ENCODE data around the gene LRRC10B.

LRRC10B gene

DNA sequence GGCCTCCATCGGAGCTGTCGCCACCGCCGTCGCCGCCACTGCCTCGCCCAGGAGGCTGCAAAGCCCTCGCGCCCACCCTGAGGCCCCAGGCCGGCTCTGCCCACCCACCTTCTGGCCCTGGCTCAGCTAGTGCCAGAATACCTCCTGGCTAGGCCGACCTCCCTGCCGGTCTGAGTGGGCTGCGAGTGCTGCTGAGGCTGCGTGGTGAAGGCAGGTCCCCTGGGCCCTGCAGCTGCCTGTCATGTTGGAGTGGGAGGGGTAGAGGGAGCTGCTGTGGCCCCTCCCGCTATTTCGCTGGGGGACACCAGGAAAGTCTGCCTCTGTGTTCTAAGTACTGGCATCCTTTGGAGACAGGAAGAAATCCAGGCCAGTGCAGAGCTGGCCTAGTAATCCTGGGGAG lies 34.2 kb downstream of the LRRC10B start:
- H3K18ac ChIP-seq (ENCODE audit: low read length) = peak overlapping the region; percentile 94
- peaks cover 8 to 11% of the 10 kb centered on the region in 2 donors for H3K4me1 ChIP-seq (ENCODE audit: control insufficient read depth in 2 of 2, insufficient read depth in 1 of 2, low read depth in 1 of 2, low read length in 2 of 2)
- no peak overlapping the region for H2BK120ac ChIP-seq (ENCODE audit: low read depth, low read length)
- H2BK12ac ChIP-seq (ENCODE audit: low read length) = no peak overlapping the region
- no peaks in the 10 kb centered on the region for H3K36me3 ChIP-seq (replicated peaks in 1 of 2; ENCODE audit: control insufficient read depth in 2 of 2, insufficient read depth in 2 of 2, low read length in 2 of 2)
- H3K9me3 ChIP-seq (replicated peaks in 1 of 2; ENCODE audit: control insufficient read depth in 2 of 2, insufficient read depth in 1 of 2, low read depth in 1 of 2, low read length in 2 of 2) = no peaks in the 10 kb centered on the region
- peak overlapping the region; percentile 80 for H3K9ac ChIP-seq (ENCODE audit: low read depth, low read length, poor library complexity)
- H2BK15ac ChIP-seq (ENCODE audit: low read length) = peak overlapping the region; percentile 94
- H3K23ac ChIP-seq (ENCODE audit: low read depth, low read length, poor library complexity) = no peak overlapping the region
- H3K4me3 ChIP-seq (ENCODE audit: low read length in 2 of 2) = no peak overlapping the region
- no peaks in the 10 kb centered on the region for H3K79me1 ChIP-seq (ENCODE audit: low read depth, low read length)
- DNase-seq (ENCODE audit: low spot score) = no peak
- H3K27ac ChIP-seq (replicated peaks; ENCODE audit: low read length) = no peak overlapping the region
- peak overlapping the region; percentile 58 for H3K4ac ChIP-seq (ENCODE audit: low read length)
- no peak overlapping the region for H2AFZ ChIP-seq (ENCODE audit: low read length)
- no CpG with 5 or more reads among the region's 16 CpGs for WGBS, 2 donors (ENCODE audit: extremely low coverage in 2 of 2, insufficient read length in 2 of 2, insufficient replicate concordance in 1 of 2)
- peak overlapping the region; percentile 99 for H2AK5ac ChIP-seq (ENCODE audit: low read depth, low read length)
- no peak overlapping the region for H3K4me2 ChIP-seq (ENCODE audit: insufficient read depth, low read length, poor library complexity, severe bottlenecking)
- peak overlapping the region; percentile 87 for H3K14ac ChIP-seq (ENCODE audit: low read length)
- H4K8ac ChIP-seq (ENCODE audit: low read depth, low read length) = no peak overlapping the region
- no peak overlapping the region for H4K91ac ChIP-seq (ENCODE audit: low read depth, low read length, poor library complexity)
- H3K27me3 ChIP-seq (ENCODE audit: control insufficient read depth in 3 of 3, insufficient read depth in 3 of 3, low read depth in 1 of 3, low read length in 3 of 3) = peaks cover 0 to 14% (median 0%) of the 10 kb centered on the region in 3 experiments
- H2BK5ac ChIP-seq (ENCODE audit: low read length) = peak overlapping the region; percentile 78

DNA sequence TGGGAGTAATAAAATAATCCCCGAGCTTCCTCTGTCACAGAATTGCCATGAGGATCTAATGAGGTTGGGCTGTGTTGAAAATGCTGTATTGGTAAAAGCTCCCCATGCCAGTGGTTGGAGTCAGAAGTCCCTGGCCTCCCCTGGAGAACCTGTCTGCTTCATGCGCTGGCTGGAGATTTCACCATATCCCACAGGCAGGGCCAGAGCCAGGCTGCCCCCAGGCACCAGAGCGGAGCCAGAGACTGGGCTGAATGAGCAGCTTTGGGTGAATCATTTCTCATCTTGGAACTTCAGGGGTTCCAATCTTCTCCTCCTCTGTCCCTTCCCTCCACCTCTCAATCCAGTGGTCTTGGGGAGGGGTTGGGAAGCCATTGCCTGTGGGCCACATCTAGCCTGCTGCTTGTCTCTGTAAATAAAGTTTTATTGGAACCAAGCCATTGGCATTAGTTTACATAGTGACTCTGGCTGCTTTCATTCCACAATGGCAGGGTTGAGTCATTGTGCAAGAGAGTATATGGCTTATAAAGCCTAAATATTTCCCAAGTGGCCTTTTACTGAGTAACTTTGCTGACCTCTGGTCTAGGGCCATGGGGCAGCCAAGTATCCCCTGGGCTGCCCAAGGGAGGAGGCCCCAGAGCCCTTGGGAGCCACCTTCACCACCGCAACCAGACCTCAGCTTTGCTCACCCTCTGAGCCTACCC lies 35.2 kb downstream of the LRRC10B start:
- H3K4me3 ChIP-seq (ENCODE audit: low read length in 2 of 2) = no peak overlapping the region
- no peak overlapping the region for H3K23ac ChIP-seq (ENCODE audit: low read depth, low read length, poor library complexity)
- H4K8ac ChIP-seq (ENCODE audit: low read depth, low read length) = no peak overlapping the region
- H3K36me3 ChIP-seq (replicated peaks in 1 of 2; ENCODE audit: control insufficient read depth in 2 of 2, insufficient read depth in 2 of 2, low read length in 2 of 2) = no peaks in the 10 kb centered on the region
- no peak for DNase-seq (ENCODE audit: low spot score)
- no peak overlapping the region for H3K18ac ChIP-seq (ENCODE audit: low read length)
- no peaks in the 10 kb centered on the region for H3K9me3 ChIP-seq (replicated peaks in 1 of 2; ENCODE audit: control insufficient read depth in 2 of 2, insufficient read depth in 1 of 2, low read depth in 1 of 2, low read length in 2 of 2)
- H3K27ac ChIP-seq (replicated peaks; ENCODE audit: low read length) = no peak overlapping the region
- H2AK5ac ChIP-seq (ENCODE audit: low read depth, low read length) = no peak overlapping the region
- H2AFZ ChIP-seq (ENCODE audit: low read length) = no peak overlapping the region
- peaks cover 8 to 17% of the 10 kb centered on the region in 2 donors for H3K4me1 ChIP-seq (ENCODE audit: control insufficient read depth in 2 of 2, insufficient read depth in 1 of 2, low read depth in 1 of 2, low read length in 2 of 2)
- no peak overlapping the region for H4K91ac ChIP-seq (ENCODE audit: low read depth, low read length, poor library complexity)
- no peak overlapping the region for H3K4ac ChIP-seq (ENCODE audit: low read length)
- H3K27me3 ChIP-seq (ENCODE audit: control insufficient read depth in 3 of 3, insufficient read depth in 3 of 3, low read depth in 1 of 3, low read length in 3 of 3) = peaks cover 0 to 9% (median 0%) of the 10 kb centered on the region in 3 experiments
- no peak overlapping the region for H3K14ac ChIP-seq (ENCODE audit: low read length)
- WGBS, 2 donors (ENCODE audit: extremely low coverage in 2 of 2, insufficient read length in 2 of 2, insufficient replicate concordance in 1 of 2) = no CpG with 5 or more reads among the region's 4 CpGs
- no peak overlapping the region for H2BK120ac ChIP-seq (ENCODE audit: low read depth, low read length)
- no peak overlapping the region for H3K9ac ChIP-seq (ENCODE audit: low read depth, low read length, poor library complexity)
- no peak overlapping the region for H2BK12ac ChIP-seq (ENCODE audit: low read length)
- H3K79me1 ChIP-seq (ENCODE audit: low read depth, low read length) = no peaks in the 10 kb centered on the region
- peak overlapping the region; percentile 38 for H2BK15ac ChIP-seq (ENCODE audit: low read length)
- H2BK5ac ChIP-seq (ENCODE audit: low read length) = no peak overlapping the region
- H3K4me2 ChIP-seq (ENCODE audit: insufficient read depth, low read length, poor library complexity, severe bottlenecking) = no peak overlapping the region

DNA sequence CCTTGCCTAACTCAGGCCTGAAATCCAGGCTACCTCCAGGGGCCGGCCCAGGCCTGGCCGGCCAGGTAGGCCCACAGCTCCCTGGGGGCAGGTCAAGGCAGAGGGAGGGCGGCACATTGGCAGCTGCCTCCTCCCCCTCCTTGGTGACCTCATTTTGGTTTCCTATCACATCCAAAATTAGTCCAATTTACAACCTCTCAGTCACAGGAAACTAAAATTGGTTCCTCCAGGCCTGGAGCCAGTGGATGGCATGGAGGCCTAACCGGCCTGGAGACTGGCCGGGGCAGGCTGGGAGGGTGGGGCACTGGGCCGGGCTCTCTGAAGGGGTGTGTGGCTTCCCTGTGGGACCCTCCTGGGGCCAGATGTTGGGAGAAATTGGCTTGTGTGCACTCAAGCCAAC lies 35.9 kb downstream of the LRRC10B start:
- H3K4me2 ChIP-seq (ENCODE audit: insufficient read depth, low read length, poor library complexity, severe bottlenecking) = no peak overlapping the region
- H2BK15ac ChIP-seq (ENCODE audit: low read length) = peak overlapping the region; percentile 38
- no peaks in the 10 kb centered on the region for H3K9me3 ChIP-seq (replicated peaks in 1 of 2; ENCODE audit: control insufficient read depth in 2 of 2, insufficient read depth in 1 of 2, low read depth in 1 of 2, low read length in 2 of 2)

DNA sequence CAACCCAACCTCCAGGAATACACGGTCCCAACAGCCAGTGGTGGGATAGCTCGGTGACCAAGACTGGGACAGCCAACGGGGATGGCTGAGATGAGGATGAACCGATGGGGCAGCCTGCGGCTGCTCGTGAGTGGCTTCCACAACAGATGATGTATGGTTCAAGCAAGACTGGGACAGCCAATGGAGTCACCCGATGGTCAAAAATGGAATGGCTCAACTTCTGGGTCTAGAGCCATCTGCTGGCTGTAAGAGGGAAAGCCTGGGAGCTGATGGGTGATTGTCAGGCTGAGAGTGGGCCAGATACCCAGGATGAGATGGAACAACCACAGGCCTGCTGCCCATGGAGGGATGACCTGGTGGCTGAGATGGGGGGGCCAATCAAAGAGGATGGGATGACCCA lies 36.8 kb downstream of the LRRC10B start:
- Histone ChIP-seq H3K4me2 (ENCODE audit: insufficient read depth, low read length, poor library complexity, severe bottlenecking) (no peak overlapping the region), H3K4me1 (ENCODE audit: control insufficient read depth in 2 of 2, insufficient read depth in 1 of 2, low read depth in 1 of 2, low read length in 2 of 2) (peaks cover 8 to 18% of the 10 kb centered on the region in 2 donors), H4K91ac (ENCODE audit: low read depth, low read length, poor library complexity) (no peak overlapping the region), H3K4me3 (ENCODE audit: low read length in 2 of 2) (no peak overlapping the region), H3K23ac (ENCODE audit: low read depth, low read length, poor library complexity) (no peak overlapping the region), H2AK5ac (ENCODE audit: low read depth, low read length) (peak overlapping the region; percentile 78), H3K4ac (ENCODE audit: low read length) (no peak overlapping the region), H3K14ac (ENCODE audit: low read length) (no peak overlapping the region), H3K27ac (replicated peaks; ENCODE audit: low read length) (no peak overlapping the region), H2BK5ac (ENCODE audit: low read length) (no peak overlapping the region), H3K9me3 (replicated peaks in 1 of 2; ENCODE audit: control insufficient read depth in 2 of 2, insufficient read depth in 1 of 2, low read depth in 1 of 2, low read length in 2 of 2) (no peaks in the 10 kb centered on the region), H3K27me3 (ENCODE audit: control insufficient read depth in 3 of 3, insufficient read depth in 3 of 3, low read depth in 1 of 3, low read length in 3 of 3) (peaks cover 0 to 10% (median 0%) of the 10 kb centered on the region in 3 experiments), H3K18ac (ENCODE audit: low read length) (no peak overlapping the region), H4K8ac (ENCODE audit: low read depth, low read length) (no peak overlapping the region), H2BK15ac (ENCODE audit: low read length) (peak overlapping the region; percentile 65), H2AFZ (ENCODE audit: low read length) (no peak overlapping the region), H3K36me3 (replicated peaks in 1 of 2; ENCODE audit: control insufficient read depth in 2 of 2, insufficient read depth in 2 of 2, low read length in 2 of 2) (no peaks in the 10 kb centered on the region), H2BK12ac (ENCODE audit: low read length) (peak overlapping the region; percentile 33), H3K79me1 (ENCODE audit: low read depth, low read length) (no peaks in the 10 kb centered on the region), H3K9ac (ENCODE audit: low read depth, low read length, poor library complexity) (no peak overlapping the region), H2BK120ac (ENCODE audit: low read depth, low read length) (no peak overlapping the region)
- no CpG with 5 or more reads among the region's 7 CpGs for WGBS, 2 donors (ENCODE audit: extremely low coverage in 2 of 2, insufficient read length in 2 of 2, insufficient replicate concordance in 1 of 2)
- no peak for DNase-seq (ENCODE audit: low spot score)

More for the DNA sequence above, 35.9 kb downstream of the LRRC10B start:
- peaks cover 8 to 18% of the 10 kb centered on the region in 2 donors for H3K4me1 ChIP-seq (ENCODE audit: control insufficient read depth in 2 of 2, insufficient read depth in 1 of 2, low read depth in 1 of 2, low read length in 2 of 2)
- H3K14ac ChIP-seq (ENCODE audit: low read length) = no peak overlapping the region
- no peak overlapping the region for H2BK5ac ChIP-seq (ENCODE audit: low read length)
- no peak overlapping the region for H2BK120ac ChIP-seq (ENCODE audit: low read depth, low read length)
- H3K4ac ChIP-seq (ENCODE audit: low read length) = no peak overlapping the region
- no peak overlapping the region for H2AFZ ChIP-seq (ENCODE audit: low read length)
- H4K91ac ChIP-seq (ENCODE audit: low read depth, low read length, poor library complexity) = no peak overlapping the region
- no peak overlapping the region for H3K4me3 ChIP-seq (ENCODE audit: low read length in 2 of 2)
- no peak overlapping the region for H3K23ac ChIP-seq (ENCODE audit: low read depth, low read length, poor library complexity)
- no peak overlapping the region for H4K8ac ChIP-seq (ENCODE audit: low read depth, low read length)
- no peak overlapping the region for H3K18ac ChIP-seq (ENCODE audit: low read length)
- WGBS, 2 donors (ENCODE audit: extremely low coverage in 2 of 2, insufficient read length in 2 of 2, insufficient replicate concordance in 1 of 2) = no CpG with 5 or more reads among the region's 6 CpGs
- peaks cover 0 to 7% (median 0%) of the 10 kb centered on the region in 3 experiments for H3K27me3 ChIP-seq (ENCODE audit: control insufficient read depth in 3 of 3, insufficient read depth in 3 of 3, low read depth in 1 of 3, low read length in 3 of 3)
- no peaks in the 10 kb centered on the region for H3K36me3 ChIP-seq (replicated peaks in 1 of 2; ENCODE audit: control insufficient read depth in 2 of 2, insufficient read depth in 2 of 2, low read length in 2 of 2)
- no peak overlapping the region for H3K27ac ChIP-seq (replicated peaks; ENCODE audit: low read length)
- no peak overlapping the region for H2BK12ac ChIP-seq (ENCODE audit: low read length)
- no peak overlapping the region for H3K9ac ChIP-seq (ENCODE audit: low read depth, low read length, poor library complexity)
- no peaks in the 10 kb centered on the region for H3K79me1 ChIP-seq (ENCODE audit: low read depth, low read length)
- DNase-seq (ENCODE audit: low spot score) = no peak
- no peak overlapping the region for H2AK5ac ChIP-seq (ENCODE audit: low read depth, low read length)

All from neuronal stem cell (in vitro differentiated cells).